MM.1S (cell line): ENCODE measurements around the gene MB.
A peak's percentile ranks its signal among the peaks of the same experiment; 100 is the strongest.

Experiments
- DNase-seq: peaks from one replicate; pipeline ENCODE4 v3.0.0-alpha.2; 2015
- H2AFZ ChIP-seq: fragments of 300-600 bp; sonication (generic); 2 replicates; pipeline ENCODE4 v1.6.0; 2016; ENCODE audit warnings: antibody characterized with exemption, low read length
- H3F3A ChIP-seq: fragments of 300-600 bp; sonication (generic); 2 replicates; pipeline ENCODE4 v1.6.1; 2016; ENCODE audit warnings: mild to moderate bottlenecking, antibody characterized with exemption, low read length, moderate library complexity, mixed read lengths; ENCODE audit not compliant: insufficient read depth
- H3K27ac ChIP-seq: fragments of 300-600 bp; sonication (generic); 2 replicates; pipeline ENCODE4 v1.5.1; 2016; ENCODE audit warnings: mild to moderate bottlenecking, low read length
- H3K27me3 ChIP-seq: fragments of 300-600 bp; sonication (generic); replicated peaks from 2 replicates; pipeline ENCODE4 v1.6.0; 2016; ENCODE audit warnings: low read length; ENCODE audit not compliant: insufficient read depth
- H3K36me3 ChIP-seq: fragments of 300-600 bp; sonication (generic); replicated peaks from 2 replicates; pipeline ENCODE4 v1.6.1; 2016; ENCODE audit warnings: mild to moderate bottlenecking, low read length, mixed read lengths; ENCODE audit not compliant: insufficient read depth
- H3K4me1 ChIP-seq: fragments of 300-600 bp; sonication (generic); 2 replicates; pipeline ENCODE4 v1.6.1; 2016; ENCODE audit warnings: low read length, mixed read lengths
- H3K4me2 ChIP-seq: fragments of 300-600 bp; sonication (generic); 2 replicates; pipeline ENCODE4 v1.6.0; 2016; ENCODE audit warnings: low read depth, low read length
- H3K4me3 ChIP-seq: fragments of 300-600 bp; sonication (generic); 2 replicates; pipeline ENCODE4 v1.5.1; 2016; ENCODE audit warnings: low read length, mixed read lengths
- H3K79me2 ChIP-seq: fragments of 300-600 bp; sonication (generic); 2 replicates; pipeline ENCODE4 v1.6.1; 2016; ENCODE audit warnings: mixed run types, low read length, mixed read lengths
- H3K9ac ChIP-seq: fragments of 300-600 bp; sonication (generic); 2 replicates; pipeline ENCODE4 v1.6.1; 2016; ENCODE audit warnings: low read length, mixed read lengths
- H3K9me2 ChIP-seq: fragments of 300-600 bp; sonication (generic); replicated peaks from 2 replicates; pipeline ENCODE4 v1.6.1; 2016; ENCODE audit warnings: mild to moderate bottlenecking, low read length, mixed read lengths; ENCODE audit not compliant: insufficient read depth
- H3K9me3 ChIP-seq: fragments of 300-600 bp; sonication (generic); replicated peaks from 2 replicates; pipeline ENCODE4 v1.6.1; 2016; ENCODE audit warnings: mild to moderate bottlenecking, low read length, mixed read lengths; ENCODE audit not compliant: insufficient read depth
- H4K20me1 ChIP-seq: fragments of 300-600 bp; sonication (generic); 2 replicates; pipeline ENCODE4 v1.6.1; 2016; ENCODE audit warnings: mild to moderate bottlenecking, low read length, moderate library complexity, mixed read lengths; ENCODE audit not compliant: insufficient read depth
- CTCF ChIP-seq: fragments of 300-600 bp; sonication (generic); IDR thresholded peaks from 2 replicates; pipeline ENCODE4 v1.5.1; 2016; ENCODE audit warnings: antibody characterized with exemption, low read length, mixed read lengths
- EZH2 ChIP-seq: fragments of 300-600 bp; sonication (generic); optimal IDR thresholded peaks from 2 replicates; pipeline ENCODE3; 2017; ENCODE audit warnings: low read depth, mild to moderate bottlenecking, antibody characterized with exemption, low read length, mixed read lengths
- EZH2phosphoT487 ChIP-seq: fragments of 300-600 bp; sonication (generic); IDR thresholded peaks from 2 replicates; pipeline ENCODE4 v1.6.1; 2018; ENCODE audit warnings: antibody characterized with exemption, low read length

MB gene

DNA sequence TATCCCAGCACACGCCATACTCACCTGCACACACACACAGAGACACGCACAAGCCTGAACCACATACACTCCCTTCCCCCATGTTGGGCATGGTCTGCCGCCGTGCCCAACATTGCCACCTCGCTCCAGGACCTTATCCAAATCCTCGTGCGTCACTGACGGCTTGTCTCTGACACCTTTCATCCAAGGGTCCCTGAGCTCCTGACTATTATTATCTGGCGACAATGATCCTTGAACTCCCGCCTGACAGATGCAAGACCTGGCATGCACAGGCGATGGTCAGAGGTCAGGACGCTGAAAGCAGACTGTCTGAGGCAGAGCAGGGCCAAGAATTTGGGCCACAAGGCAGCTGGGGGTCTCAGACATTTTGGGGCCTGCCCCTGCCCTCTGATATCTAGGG, 4.2 kb downstream of the MB start:
- H3F3A ChIP-seq = peaks cover 3% of the 10 kb centered on the region; the same call in 1 of the 2 replicates
- DNase-seq = no peak
- no peaks in the 10 kb centered on the region for H3K36me3 ChIP-seq
- H3K27me3 ChIP-seq = no peaks in the 10 kb centered on the region
- H3K79me2 ChIP-seq = no peaks in the 10 kb centered on the region
- H3K4me3 ChIP-seq = no peak overlapping the region
- no peak overlapping the region for H2AFZ ChIP-seq
- no peak overlapping the region for H3K27ac ChIP-seq
- H3K4me1 ChIP-seq = peaks cover 14% of the 10 kb centered on the region
- no peak overlapping the region for H3K9ac ChIP-seq
- no peaks in the 10 kb centered on the region for H3K9me2 ChIP-seq
- no peaks in the 10 kb centered on the region for H3K9me3 ChIP-seq
- no peak overlapping the region for H3K4me2 ChIP-seq
- no peak for TF ChIP-seq EZH2phosphoT487
- TF ChIP-seq CTCF = no peak
- TF ChIP-seq EZH2 = no peak
- H4K20me1 ChIP-seq = no peaks in the 10 kb centered on the region

GRCh38 chr22:35611891-35612576, 5.1 kb downstream of the MB start:
- Histone ChIP-seq H3K4me2 (peak overlapping the region; percentile 42), H3K9me2 (no peaks in the 10 kb centered on the region), H2AFZ (peak overlapping the region; percentile 33), H3K4me3 (peak overlapping the region; percentile 8; the same call in 1 of the 2 replicates), H3K79me2 (no peaks in the 10 kb centered on the region), H3K27ac (peak overlapping the region; percentile 40; the same call in 1 of the 2 replicates), H3K9ac (no peak overlapping the region), H3K36me3 (no peaks in the 10 kb centered on the region), H4K20me1 (no peaks in the 10 kb centered on the region), H3K9me3 (no peaks in the 10 kb centered on the region), H3F3A (peaks cover 3% of the 10 kb centered on the region; the same call in 1 of the 2 replicates), H3K4me1 (peaks cover 14% of the 10 kb centered on the region), H3K27me3 (no peaks in the 10 kb centered on the region)
- peak; percentile 20 for DNase-seq
- TF ChIP-seq CTCF (no peak), EZH2 (no peak), EZH2phosphoT487 (no peak)

DNA sequence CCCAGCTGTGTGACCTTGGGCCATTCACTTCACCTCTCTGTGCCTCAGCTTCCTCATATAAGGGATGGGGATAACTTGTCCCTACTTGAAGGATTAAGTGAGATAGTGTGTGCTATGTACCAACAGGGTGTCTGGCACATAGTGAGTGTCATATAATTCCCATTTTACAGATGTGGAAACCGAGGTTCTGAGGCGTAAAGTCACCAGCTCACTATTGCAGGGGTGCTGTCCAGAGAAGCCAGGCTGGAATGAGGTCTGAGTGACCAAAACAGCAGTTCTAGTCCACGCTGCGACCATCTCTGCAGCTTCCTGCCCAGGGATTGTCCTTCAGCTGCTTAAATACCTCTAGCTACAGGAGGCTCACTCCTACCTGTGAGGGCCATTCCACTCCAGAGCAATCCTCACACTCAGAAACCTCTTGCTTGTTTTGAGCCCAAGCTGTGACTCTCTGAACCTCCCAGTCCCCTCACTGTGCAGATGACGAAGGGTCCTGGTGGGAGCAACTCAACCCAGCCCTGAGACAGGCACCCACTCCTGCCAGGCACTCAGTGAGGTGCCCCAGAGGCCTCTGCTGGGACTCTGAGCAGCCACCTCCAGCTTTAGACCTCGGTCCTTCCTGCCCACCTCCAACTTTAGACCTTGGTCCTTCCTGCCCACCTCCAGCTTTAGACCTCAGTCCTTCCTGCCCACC, 5.8 kb downstream of the MB start:
- Histone ChIP-seq H3F3A (peaks cover 3% of the 10 kb centered on the region; the same call in 1 of the 2 replicates), H3K4me1 (peaks cover 14% of the 10 kb centered on the region)

More for the DNA sequence above, 5.8 kb downstream of the MB start:
- Histone ChIP-seq H2AFZ (peak overlapping the region; percentile 33), H3K27ac (peak overlapping the region; percentile 40; the same call in 1 of the 2 replicates), H3K4me3 (no peak overlapping the region; the same call in 1 of the 2 replicates), H3K79me2 (no peaks in the 10 kb centered on the region), H3K27me3 (no peaks in the 10 kb centered on the region), H3K4me2 (peak overlapping the region; percentile 42), H3K9me3 (no peaks in the 10 kb centered on the region), H3K36me3 (no peaks in the 10 kb centered on the region), H4K20me1 (no peaks in the 10 kb centered on the region), H3K9me2 (no peaks in the 10 kb centered on the region), H3K9ac (no peak overlapping the region)
- TF ChIP-seq CTCF = no peak
- no peak for TF ChIP-seq EZH2
- no peak for TF ChIP-seq EZH2phosphoT487
- no peak for DNase-seq
